Measurements from ENCODE around the gene GCM1.

DNA sequence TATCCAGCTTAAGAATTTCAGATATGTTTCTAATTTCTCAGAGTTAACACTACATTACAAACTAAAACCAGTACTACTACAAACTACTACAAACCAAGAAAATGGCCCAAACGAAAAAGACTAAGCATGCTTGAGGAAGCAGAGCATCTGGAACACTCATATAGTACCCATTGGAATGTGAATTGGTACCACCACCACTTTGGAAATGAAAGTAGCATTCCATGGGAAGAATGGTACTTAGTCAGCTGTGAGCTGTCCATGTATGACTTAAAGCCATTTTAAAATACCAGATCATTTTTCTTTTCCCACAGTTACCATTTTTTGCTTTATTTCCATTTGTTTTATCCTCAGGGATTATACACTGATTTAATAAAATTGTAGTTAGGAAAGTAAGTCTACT, 52.9 kb downstream of the GCM1 start:
- TF ChIP-seq, protein P1, sequence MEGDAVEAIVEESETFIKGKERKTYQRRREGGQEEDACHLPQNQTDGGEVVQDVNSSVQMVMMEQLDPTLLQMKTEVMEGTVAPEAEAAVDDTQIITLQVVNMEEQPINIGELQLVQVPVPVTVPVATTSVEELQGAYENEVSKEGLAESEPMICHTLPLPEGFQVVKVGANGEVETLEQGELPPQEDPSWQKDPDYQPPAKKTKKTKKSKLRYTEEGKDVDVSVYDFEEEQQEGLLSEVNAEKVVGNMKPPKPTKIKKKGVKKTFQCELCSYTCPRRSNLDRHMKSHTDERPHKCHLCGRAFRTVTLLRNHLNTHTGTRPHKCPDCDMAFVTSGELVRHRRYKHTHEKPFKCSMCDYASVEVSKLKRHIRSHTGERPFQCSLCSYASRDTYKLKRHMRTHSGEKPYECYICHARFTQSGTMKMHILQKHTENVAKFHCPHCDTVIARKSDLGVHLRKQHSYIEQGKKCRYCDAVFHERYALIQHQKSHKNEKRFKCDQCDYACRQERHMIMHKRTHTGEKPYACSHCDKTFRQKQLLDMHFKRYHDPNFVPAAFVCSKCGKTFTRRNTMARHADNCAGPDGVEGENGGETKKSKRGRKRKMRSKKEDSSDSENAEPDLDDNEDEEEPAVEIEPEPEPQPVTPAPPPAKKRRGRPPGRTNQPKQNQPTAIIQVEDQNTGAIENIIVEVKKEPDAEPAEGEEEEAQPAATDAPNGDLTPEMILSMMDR (IDR thresholded peaks at IDR 0.05; ENCODE audit: low read depth, low read length, missing input control): no peak
- TF ChIP-seq SP1 (IDR thresholded peaks at IDR 0.05) (no peak), RAD21 (IDR thresholded peaks at IDR 0.05) (no peak), GABPA (IDR thresholded peaks at IDR 0.05 in 1 of 2, conservative IDR thresholded peaks at IDR 0.05 in 1 of 2) (no peak), YY1 (IDR thresholded peaks at IDR 0.05) (no peak), TAF1 (conservative IDR thresholded peaks at IDR 0.05) (no peak)
- TF ChIP-seq, protein P2, sequence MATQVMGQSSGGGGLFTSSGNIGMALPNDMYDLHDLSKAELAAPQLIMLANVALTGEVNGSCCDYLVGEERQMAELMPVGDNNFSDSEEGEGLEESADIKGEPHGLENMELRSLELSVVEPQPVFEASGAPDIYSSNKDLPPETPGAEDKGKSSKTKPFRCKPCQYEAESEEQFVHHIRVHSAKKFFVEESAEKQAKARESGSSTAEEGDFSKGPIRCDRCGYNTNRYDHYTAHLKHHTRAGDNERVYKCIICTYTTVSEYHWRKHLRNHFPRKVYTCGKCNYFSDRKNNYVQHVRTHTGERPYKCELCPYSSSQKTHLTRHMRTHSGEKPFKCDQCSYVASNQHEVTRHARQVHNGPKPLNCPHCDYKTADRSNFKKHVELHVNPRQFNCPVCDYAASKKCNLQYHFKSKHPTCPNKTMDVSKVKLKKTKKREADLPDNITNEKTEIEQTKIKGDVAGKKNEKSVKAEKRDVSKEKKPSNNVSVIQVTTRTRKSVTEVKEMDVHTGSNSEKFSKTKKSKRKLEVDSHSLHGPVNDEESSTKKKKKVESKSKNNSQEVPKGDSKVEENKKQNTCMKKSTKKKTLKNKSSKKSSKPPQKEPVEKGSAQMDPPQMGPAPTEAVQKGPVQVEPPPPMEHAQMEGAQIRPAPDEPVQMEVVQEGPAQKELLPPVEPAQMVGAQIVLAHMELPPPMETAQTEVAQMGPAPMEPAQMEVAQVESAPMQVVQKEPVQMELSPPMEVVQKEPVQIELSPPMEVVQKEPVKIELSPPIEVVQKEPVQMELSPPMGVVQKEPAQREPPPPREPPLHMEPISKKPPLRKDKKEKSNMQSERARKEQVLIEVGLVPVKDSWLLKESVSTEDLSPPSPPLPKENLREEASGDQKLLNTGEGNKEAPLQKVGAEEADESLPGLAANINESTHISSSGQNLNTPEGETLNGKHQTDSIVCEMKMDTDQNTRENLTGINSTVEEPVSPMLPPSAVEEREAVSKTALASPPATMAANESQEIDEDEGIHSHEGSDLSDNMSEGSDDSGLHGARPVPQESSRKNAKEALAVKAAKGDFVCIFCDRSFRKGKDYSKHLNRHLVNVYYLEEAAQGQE (IDR thresholded peaks at IDR 0.05): no peak
- TF ChIP-seq, protein P3, sequence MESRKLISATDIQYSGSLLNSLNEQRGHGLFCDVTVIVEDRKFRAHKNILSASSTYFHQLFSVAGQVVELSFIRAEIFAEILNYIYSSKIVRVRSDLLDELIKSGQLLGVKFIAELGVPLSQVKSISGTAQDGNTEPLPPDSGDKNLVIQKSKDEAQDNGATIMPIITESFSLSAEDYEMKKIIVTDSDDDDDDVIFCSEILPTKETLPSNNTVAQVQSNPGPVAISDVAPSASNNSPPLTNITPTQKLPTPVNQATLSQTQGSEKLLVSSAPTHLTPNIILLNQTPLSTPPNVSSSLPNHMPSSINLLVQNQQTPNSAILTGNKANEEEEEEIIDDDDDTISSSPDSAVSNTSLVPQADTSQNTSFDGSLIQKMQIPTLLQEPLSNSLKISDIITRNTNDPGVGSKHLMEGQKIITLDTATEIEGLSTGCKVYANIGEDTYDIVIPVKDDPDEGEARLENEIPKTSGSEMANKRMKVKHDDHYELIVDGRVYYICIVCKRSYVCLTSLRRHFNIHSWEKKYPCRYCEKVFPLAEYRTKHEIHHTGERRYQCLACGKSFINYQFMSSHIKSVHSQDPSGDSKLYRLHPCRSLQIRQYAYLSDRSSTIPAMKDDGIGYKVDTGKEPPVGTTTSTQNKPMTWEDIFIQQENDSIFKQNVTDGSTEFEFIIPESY (IDR thresholded peaks at IDR 0.05): no peak
- TF ChIP-seq, protein P4, sequence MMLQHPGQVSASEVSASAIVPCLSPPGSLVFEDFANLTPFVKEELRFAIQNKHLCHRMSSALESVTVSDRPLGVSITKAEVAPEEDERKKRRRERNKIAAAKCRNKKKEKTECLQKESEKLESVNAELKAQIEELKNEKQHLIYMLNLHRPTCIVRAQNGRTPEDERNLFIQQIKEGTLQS (IDR thresholded peaks at IDR 0.05): no peak
- TF ChIP-seq, protein P5, sequence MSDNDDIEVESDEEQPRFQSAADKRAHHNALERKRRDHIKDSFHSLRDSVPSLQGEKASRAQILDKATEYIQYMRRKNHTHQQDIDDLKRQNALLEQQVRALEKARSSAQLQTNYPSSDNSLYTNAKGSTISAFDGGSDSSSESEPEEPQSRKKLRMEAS (IDR thresholded peaks at IDR 0.05): no peak

All from liver (tissue), 3 donors.